Measurements from ENCODE around the gene SCIMP.
"Not testable (repeated sequence)": the region's sequence is repeated elsewhere in the genome, so short reads cannot be mapped to it uniquely, and the experiment has no call there.

SCIMP gene

GRCh38 chr17:5184288-5184687 lies 50.4 kb downstream of the SCIMP start:
- Histone ChIP-seq H3K9me3 (ENCODE audit: control insufficient read depth, insufficient read depth, low read length) (peaks cover 85% of the 10 kb centered on the region), H3K4me1 (ENCODE audit: insufficient read depth, low read length) (no peaks in the 10 kb centered on the region), H3K9ac (ENCODE audit: low read depth, low read length) (no peak overlapping the region), H3K36me3 (ENCODE audit: insufficient read depth, low read length) (peaks cover 39% of the 10 kb centered on the region)

- H3K36me3 ChIP-seq (ENCODE audit: insufficient read depth, low read length), result peaks cover 41% of the 10 kb centered on the region
- H3K9ac ChIP-seq (ENCODE audit: low read depth, low read length), result no peak overlapping the region
- H3K9me3 ChIP-seq (ENCODE audit: control insufficient read depth, insufficient read depth, low read length), result peaks cover 86% of the 10 kb centered on the region
- H3K4me1 ChIP-seq (ENCODE audit: insufficient read depth, low read length), result no peaks in the 10 kb centered on the region
These were observed 51.3 kb downstream of the SCIMP start for GRCh38 chr17:5183410-5183793.

GRCh38 chr17:5182597-5183409 lies 51.9 kb downstream of the SCIMP start:
- H3K4me1 ChIP-seq (ENCODE audit: insufficient read depth, low read length), result no peaks in the 10 kb centered on the region
- H3K9ac ChIP-seq (ENCODE audit: low read depth, low read length), result no peak overlapping the region
- peaks cover 81% of the 10 kb centered on the region for H3K9me3 ChIP-seq (ENCODE audit: control insufficient read depth, insufficient read depth, low read length)
- H3K36me3 ChIP-seq (ENCODE audit: insufficient read depth, low read length), result peaks cover 37% of the 10 kb centered on the region

GRCh38 chr17:5181509-5182305 lies 53.0 kb downstream of the SCIMP start:
- peaks cover 73% of the 10 kb centered on the region for H3K9me3 ChIP-seq (ENCODE audit: control insufficient read depth, insufficient read depth, low read length)

GRCh38 chr17:5179003-5179402 lies 55.7 kb downstream of the SCIMP start:
- peaks cover 57% of the 10 kb centered on the region for H3K9me3 ChIP-seq (ENCODE audit: control insufficient read depth, insufficient read depth, low read length)
- no peaks in the 10 kb centered on the region for H3K4me1 ChIP-seq (ENCODE audit: insufficient read depth, low read length)
- peaks cover 24% of the 10 kb centered on the region; the same call in 1 of the 2 replicates for H3K36me3 ChIP-seq (ENCODE audit: insufficient read depth, low read length)

More at GRCh38 chr17:5181509-5182305, 53.0 kb downstream of the SCIMP start:
- Histone ChIP-seq H3K36me3 (ENCODE audit: insufficient read depth, low read length) (peaks cover 31% of the 10 kb centered on the region; the same call in 1 of the 2 replicates), H3K4me1 (ENCODE audit: insufficient read depth, low read length) (no peaks in the 10 kb centered on the region), H3K9ac (ENCODE audit: low read depth, low read length) (no peak overlapping the region)

GRCh38 chr17:5175027-5175426 lies 59.6 kb downstream of the SCIMP start:
- not testable (repeated sequence) for H3K9ac ChIP-seq (ENCODE audit: low read depth, low read length); H3K36me3 ChIP-seq (ENCODE audit: insufficient read depth, low read length); H3K4me1 ChIP-seq (ENCODE audit: insufficient read depth, low read length)
- peaks cover 18% of the 10 kb centered on the region for H3K9me3 ChIP-seq (ENCODE audit: control insufficient read depth, insufficient read depth, low read length)

More at GRCh38 chr17:5179003-5179402, 55.7 kb downstream of the SCIMP start:
- H3K9ac ChIP-seq (ENCODE audit: low read depth, low read length), result no peak overlapping the region

GRCh38 chr17:5165791-5166564 lies 68.7 kb downstream of the SCIMP start:
- H3K4me1 ChIP-seq (ENCODE audit: insufficient read depth, low read length); H3K36me3 ChIP-seq (ENCODE audit: insufficient read depth, low read length); H3K9me3 ChIP-seq (ENCODE audit: control insufficient read depth, insufficient read depth, low read length); H3K9ac ChIP-seq (ENCODE audit: low read depth, low read length): not testable (repeated sequence)

- H3K9me3 ChIP-seq (ENCODE audit: control insufficient read depth, insufficient read depth, low read length), result no peaks in the 10 kb centered on the region
- H3K9ac ChIP-seq (ENCODE audit: low read depth, low read length), result no peak overlapping the region
- H3K4me1 ChIP-seq (ENCODE audit: insufficient read depth, low read length), result no peaks in the 10 kb centered on the region
- H3K36me3 ChIP-seq (ENCODE audit: insufficient read depth, low read length), result no peaks in the 10 kb centered on the region
These were observed 70.2 kb downstream of the SCIMP start for GRCh38 chr17:5164436-5164835.

GRCh38 chr17:5161793-5162192 lies 72.9 kb downstream of the SCIMP start:
- H3K4me1 ChIP-seq (ENCODE audit: insufficient read depth, low read length); H3K9ac ChIP-seq (ENCODE audit: low read depth, low read length); H3K9me3 ChIP-seq (ENCODE audit: control insufficient read depth, insufficient read depth, low read length); H3K36me3 ChIP-seq (ENCODE audit: insufficient read depth, low read length): not testable (repeated sequence)

GRCh38 chr17:5160702-5161101 lies 74.0 kb downstream of the SCIMP start:
- not testable (repeated sequence) for H3K36me3 ChIP-seq (ENCODE audit: insufficient read depth, low read length); H3K4me1 ChIP-seq (ENCODE audit: insufficient read depth, low read length); H3K9me3 ChIP-seq (ENCODE audit: control insufficient read depth, insufficient read depth, low read length); H3K9ac ChIP-seq (ENCODE audit: low read depth, low read length)

Measured in ES-I3 (cell line).